Measurements from ENCODE around the gene BMPR1A. TPM values are rescaled to one million over a fixed set of nuclear protein-coding genes. Genes with fewer than 3 reads are reported as not detected.
"Not testable (repeated sequence)": the region's sequence is repeated elsewhere in the genome, so short reads cannot be mapped to it uniquely, and the experiment has no call there.

The BMPR1A gene
- total and polyA plus RNA-seq, 3 experiments from 2014 or later = 6.4 to 21.9 (median 20.9) TPM

DNA sequence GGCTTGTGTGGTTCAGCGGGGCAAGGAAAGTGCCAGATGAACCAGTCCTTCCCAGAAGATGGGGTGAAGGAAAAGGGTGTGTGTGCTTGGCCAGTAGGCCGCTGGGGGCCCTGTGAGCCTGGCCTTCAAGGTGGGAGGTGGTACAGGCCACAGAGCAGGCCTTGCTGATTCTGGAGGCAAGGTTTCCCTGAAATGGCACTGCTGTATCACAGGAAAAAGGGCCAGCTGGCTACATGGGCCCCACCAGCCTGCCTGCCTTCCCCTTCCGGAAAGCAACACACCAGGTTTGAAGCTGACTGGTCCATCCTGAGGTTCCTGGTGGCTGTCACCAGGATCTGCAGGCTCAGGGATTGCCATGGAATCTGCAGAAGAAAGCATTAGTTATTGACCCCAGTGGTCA, 188.5 kb downstream of the BMPR1A start:
- no peak for DNase-seq
- Histone ChIP-seq H3K9me3 (ENCODE audit: low read length) (no peaks in the 10 kb centered on the region), H3K36me3 (ENCODE audit: insufficient read depth, low read length) (no peaks in the 10 kb centered on the region), H3K4me1 (ENCODE audit: insufficient read depth, low read length) (peaks cover 6% of the 10 kb centered on the region), H3K27ac (ENCODE audit: low read depth, low read length) (no peak overlapping the region), H3K27me3 (ENCODE audit: insufficient read depth, low read length, poor library complexity, severe bottlenecking) (no peaks in the 10 kb centered on the region), H3K4me3 (ENCODE audit: low read length) (no peak overlapping the region)
- no peak overlapping the region for H3K4me3 Mint-ChIP-seq
- H3K27ac Mint-ChIP-seq = no peak overlapping the region
- H3K9me3 Mint-ChIP-seq = no peaks in the 10 kb centered on the region
- H3K36me3 Mint-ChIP-seq = peaks cover 0 to 2% (median 0%) of the 10 kb centered on the region in 3 donors
- peaks cover 4 to 6% of the 10 kb centered on the region in 2 donors for H3K27me3 Mint-ChIP-seq
- POLR2A ChIA-PET = no interaction called here
- CTCF ChIA-PET = no interaction called here
- peaks cover 0 to 7% (median 3%) of the 10 kb centered on the region in 3 donors for H3K4me1 Mint-ChIP-seq

DNA sequence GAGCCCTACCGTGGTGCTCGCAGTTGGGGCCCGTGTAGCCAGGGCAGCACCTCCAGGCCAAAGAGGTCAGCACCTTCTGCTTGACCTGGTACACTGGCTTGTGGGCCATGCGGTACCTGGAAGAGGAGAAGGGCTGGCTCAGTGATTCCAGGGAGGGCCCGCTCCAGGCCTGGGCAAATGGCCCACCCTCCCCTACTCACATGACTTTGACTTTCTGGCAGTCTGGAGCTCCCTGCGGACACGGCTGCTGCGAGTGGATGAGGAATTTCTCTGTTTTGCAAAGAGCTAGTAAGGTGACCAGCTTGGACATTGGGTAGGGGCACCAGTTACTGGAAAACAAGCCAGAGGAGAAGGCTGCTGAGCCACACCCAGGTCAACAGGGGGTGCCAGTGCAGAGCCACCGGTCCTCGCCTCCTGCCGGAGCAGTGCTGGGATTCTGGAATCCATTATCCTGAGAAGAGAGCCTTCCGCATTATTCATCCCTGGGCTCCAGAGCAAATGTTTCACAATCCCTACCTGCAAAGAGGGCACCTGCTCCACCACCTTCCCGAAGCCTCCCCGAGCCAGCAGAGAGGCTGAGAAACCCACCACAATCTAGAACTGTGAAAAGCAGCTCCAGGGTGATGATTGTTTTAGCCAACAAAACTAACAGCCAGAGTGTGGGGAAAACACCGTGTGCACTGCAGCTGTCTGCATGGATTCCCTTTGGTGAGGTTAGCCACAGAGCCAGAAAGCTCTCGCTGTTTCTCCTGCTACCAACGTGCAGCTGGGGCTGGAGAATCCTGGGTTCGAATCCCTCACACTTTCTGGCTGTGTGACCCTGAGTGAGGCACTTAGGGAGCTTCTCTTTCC, 189.2 kb downstream of the BMPR1A start:
- no peak overlapping the region for H3K27ac Mint-ChIP-seq
- CTCF ChIA-PET = interaction anchor here (0.9 to 1.1 kb wide), 2 partner anchors 7 to 24 kb away, joined by 3 to 6 read pairs; no protein-coding TSS in a partner anchor
- POLR2A ChIA-PET = no interaction called here
- peaks cover 4 to 6% of the 10 kb centered on the region in 2 donors for H3K27me3 Mint-ChIP-seq
- H3K36me3 Mint-ChIP-seq = peaks cover 0 to 4% (median 3%) of the 10 kb centered on the region in 3 donors
- no peaks in the 10 kb centered on the region for H3K9me3 Mint-ChIP-seq
- Histone ChIP-seq H3K27me3 (ENCODE audit: insufficient read depth, low read length, poor library complexity, severe bottlenecking) (no peaks in the 10 kb centered on the region), H3K9me3 (ENCODE audit: low read length) (no peaks in the 10 kb centered on the region), H3K36me3 (ENCODE audit: insufficient read depth, low read length) (no peaks in the 10 kb centered on the region), H3K27ac (ENCODE audit: low read depth, low read length) (no peak overlapping the region), H3K4me3 (ENCODE audit: low read length) (no peak overlapping the region), H3K4me1 (ENCODE audit: insufficient read depth, low read length) (peaks cover 9% of the 10 kb centered on the region)
- H3K4me1 Mint-ChIP-seq = peaks cover 6 to 11% (median 8%) of the 10 kb centered on the region in 3 donors
- peak in 1 of 5 donors; percentile 28 for DNase-seq
- H3K4me3 Mint-ChIP-seq = no peak overlapping the region

DNA sequence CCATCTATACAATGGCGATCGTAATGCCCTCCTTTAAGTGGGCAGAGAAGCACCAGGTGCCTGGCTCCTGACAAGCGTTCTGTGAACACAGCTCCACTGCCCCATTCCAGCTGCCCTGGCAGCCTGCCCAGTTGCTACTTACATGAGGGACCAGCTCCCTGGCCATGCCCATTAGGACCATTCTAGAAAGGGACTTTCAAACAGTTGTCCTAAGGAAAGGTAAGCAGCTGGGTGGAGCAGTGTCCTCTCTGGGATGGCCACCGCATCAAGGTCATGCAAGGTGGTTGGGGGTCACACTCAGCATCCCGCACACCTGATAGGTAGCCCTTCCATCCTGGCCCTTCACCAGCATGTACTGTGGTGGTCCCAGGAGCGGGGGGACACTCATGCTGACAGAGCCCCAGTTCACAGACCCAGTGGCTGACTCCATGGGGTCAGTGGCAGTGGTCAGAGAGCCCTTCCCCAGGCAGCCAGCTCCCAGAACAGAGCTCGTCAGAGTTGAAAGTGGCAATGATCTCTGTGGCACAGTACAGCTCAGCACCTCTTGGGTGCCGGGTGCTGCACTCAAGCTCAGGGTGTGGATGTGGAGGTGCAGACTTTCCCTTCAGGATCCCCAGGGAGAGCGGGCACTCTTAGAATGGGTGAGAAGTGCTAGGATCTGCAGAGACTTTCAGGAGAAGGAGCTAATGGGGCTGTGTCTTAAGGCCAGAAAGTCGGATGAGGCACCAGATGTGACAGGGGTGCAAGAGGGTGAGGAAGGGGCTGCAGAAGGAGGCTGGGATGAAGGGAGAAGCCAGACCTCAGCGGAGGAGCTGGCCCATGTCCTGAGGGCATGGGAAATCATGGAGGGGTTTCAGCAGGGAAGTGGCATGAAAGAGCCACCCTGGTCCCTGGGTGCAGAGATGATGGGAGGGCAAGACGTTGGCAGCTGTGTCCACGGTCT, 190.1 kb downstream of the BMPR1A start:
- POLR2A ChIA-PET = no interaction called here
- CTCF ChIA-PET = interaction anchor here (0.9 to 1.2 kb wide), 3 partner anchors 8 to 23 kb away, joined by 3 to 6 read pairs (median 3); no protein-coding TSS in a partner anchor
- H3K9me3 ChIP-seq (ENCODE audit: low read length) = no peaks in the 10 kb centered on the region
- H3K4me3 ChIP-seq (ENCODE audit: low read length) = no peak overlapping the region
- no peaks in the 10 kb centered on the region for H3K27me3 ChIP-seq (ENCODE audit: insufficient read depth, low read length, poor library complexity, severe bottlenecking)
- H3K27ac ChIP-seq (ENCODE audit: low read depth, low read length) = no peak overlapping the region
- Mint-ChIP-seq H3K27ac (peak overlapping the region in 1 of 8 donors; percentile 2), H3K36me3 (peaks cover 0 to 4% (median 4%) of the 10 kb centered on the region in 3 donors), H3K9me3 (peaks cover 0 to under 1% (median 0%) of the 10 kb centered on the region in 5 donors), H3K27me3 (peaks cover 4 to 6% of the 10 kb centered on the region in 2 donors), H3K4me3 (no peak overlapping the region), H3K4me1 (peaks cover 8 to 13% (median 13%) of the 10 kb centered on the region in 3 donors)
- DNase-seq = no peak
- H3K4me1 ChIP-seq (ENCODE audit: insufficient read depth, low read length) = peaks cover 17% of the 10 kb centered on the region
- no peaks in the 10 kb centered on the region for H3K36me3 ChIP-seq (ENCODE audit: insufficient read depth, low read length)

DNA sequence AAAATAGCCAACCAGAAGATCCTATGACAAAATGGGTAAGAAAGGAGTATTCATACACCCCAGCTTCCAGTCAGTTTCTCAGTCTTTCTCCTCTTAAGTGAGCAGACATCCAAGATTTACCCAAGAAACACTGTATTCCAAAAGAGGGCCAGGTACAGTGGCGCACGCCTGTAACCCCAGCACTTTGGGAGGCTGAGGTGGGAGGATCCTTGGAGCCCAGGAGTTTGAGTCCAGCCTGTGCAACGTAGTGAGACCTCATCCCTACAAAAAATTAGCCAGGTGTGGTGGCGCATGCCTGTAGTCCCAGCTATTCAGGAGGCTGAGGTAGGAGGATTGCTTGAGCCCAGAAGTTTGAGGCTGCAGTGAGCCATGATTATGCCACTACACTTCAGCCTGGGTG, 191.4 kb downstream of the BMPR1A start:
- Mint-ChIP-seq H3K36me3 (peaks cover 0 to 15% (median 4%) of the 10 kb centered on the region in 3 donors), H3K9me3 (peaks cover 8 to 12% (median 10%) of the 10 kb centered on the region in 5 donors), H3K4me1 (peaks cover 8 to 13% (median 13%) of the 10 kb centered on the region in 3 donors)
- H3K4me3 Mint-ChIP-seq; POLR2A ChIA-PET; H3K9me3 ChIP-seq (ENCODE audit: low read length); H3K27ac ChIP-seq (ENCODE audit: low read depth, low read length); H3K4me3 ChIP-seq (ENCODE audit: low read length); H3K27me3 Mint-ChIP-seq; H3K27me3 ChIP-seq (ENCODE audit: insufficient read depth, low read length, poor library complexity, severe bottlenecking); H3K27ac Mint-ChIP-seq; DNase-seq; H3K36me3 ChIP-seq (ENCODE audit: insufficient read depth, low read length): not testable (repeated sequence)
- H3K4me1 ChIP-seq (ENCODE audit: insufficient read depth, low read length) = peaks cover 17% of the 10 kb centered on the region
- CTCF ChIA-PET = interaction anchor here (1.2 kb wide), 1 partner anchor 19 kb away, joined by 3 read pairs; no protein-coding TSS in a partner anchor

- H3K27me3 ChIP-seq (ENCODE audit: insufficient read depth, low read length, poor library complexity, severe bottlenecking) = no peaks in the 10 kb centered on the region
- no peaks in the 10 kb centered on the region for H3K36me3 ChIP-seq (ENCODE audit: insufficient read depth, low read length)
- H3K4me1 Mint-ChIP-seq = peaks cover 8 to 13% (median 12%) of the 10 kb centered on the region in 3 donors
- H3K27me3 Mint-ChIP-seq = peaks cover 4 to 6% of the 10 kb centered on the region in 2 donors
- no peaks in the 10 kb centered on the region for H3K9me3 ChIP-seq (ENCODE audit: low read length)
- peak overlapping the region in 4 of 7 donors; percentile 1 to 75 (median 42) for H3K4me3 Mint-ChIP-seq
- H3K27ac Mint-ChIP-seq = peak overlapping the region; percentile 25 to 90 (median 66)
- H3K27ac ChIP-seq (ENCODE audit: low read depth, low read length) = no peak overlapping the region
- ChIA-PET CTCF (interaction anchor here (1.1 to 2.5 kb wide), 3 partner anchors 8 to 13 kb away, joined by 4 to 7 read pairs (median 4); no protein-coding TSS in a partner anchor), POLR2A (no interaction called here)
- H3K4me3 ChIP-seq (ENCODE audit: low read length) = peak overlapping the region; percentile 25
- DNase-seq = no peak
- H3K9me3 Mint-ChIP-seq = peaks cover 9 to 14% (median 12%) of the 10 kb centered on the region in 5 donors
- peaks cover 0 to 15% (median 4%) of the 10 kb centered on the region in 3 donors for H3K36me3 Mint-ChIP-seq
- H3K4me1 ChIP-seq (ENCODE audit: insufficient read depth, low read length) = peaks cover 17% of the 10 kb centered on the region
Measured at GRCh38 chr10:86950349-86950748, 193.9 kb downstream of the BMPR1A start.

DNA sequence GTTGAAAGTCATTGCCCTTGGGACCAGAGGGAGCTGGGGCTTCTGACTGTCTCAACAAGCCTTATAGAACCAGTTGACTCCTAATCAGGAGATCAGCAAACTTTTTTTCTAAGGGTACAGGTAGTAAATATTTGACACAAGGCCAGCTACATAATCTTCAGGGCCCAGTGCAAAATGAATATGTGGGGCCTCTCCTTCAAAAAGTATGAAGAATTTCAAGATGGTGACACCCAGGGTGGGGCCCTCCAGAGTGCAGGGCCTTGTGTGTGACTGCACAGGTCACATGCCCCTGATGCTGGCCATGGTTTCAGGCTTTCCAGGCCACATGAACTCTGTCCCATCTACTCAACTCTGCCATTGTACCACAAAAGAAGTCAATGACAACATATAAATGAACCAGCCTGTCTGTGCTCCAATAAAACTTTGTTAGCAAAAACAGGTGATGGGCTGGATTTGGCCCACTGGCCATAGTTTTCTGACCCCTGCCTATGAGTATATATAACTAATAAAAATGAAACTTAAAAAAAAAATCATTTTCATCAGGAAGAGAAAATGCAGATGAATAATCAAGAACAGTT, 194.9 kb downstream of the BMPR1A start:
- peaks cover 0 to 15% (median 4%) of the 10 kb centered on the region in 3 donors for H3K36me3 Mint-ChIP-seq
- Histone ChIP-seq H3K4me1 (ENCODE audit: insufficient read depth, low read length) (peaks cover 17% of the 10 kb centered on the region), H3K27ac (ENCODE audit: low read depth, low read length) (no peak overlapping the region), H3K27me3 (ENCODE audit: insufficient read depth, low read length, poor library complexity, severe bottlenecking) (no peaks in the 10 kb centered on the region), H3K4me3 (ENCODE audit: low read length) (no peak overlapping the region), H3K36me3 (ENCODE audit: insufficient read depth, low read length) (no peaks in the 10 kb centered on the region), H3K9me3 (ENCODE audit: low read length) (no peaks in the 10 kb centered on the region)
- H3K27me3 Mint-ChIP-seq = peaks cover 4 to 6% of the 10 kb centered on the region in 2 donors
- peaks cover 9 to 14% (median 12%) of the 10 kb centered on the region in 5 donors for H3K9me3 Mint-ChIP-seq
- H3K27ac Mint-ChIP-seq = peak overlapping the region in 2 of 8 donors; percentile 46 to 90
- no peak for DNase-seq
- ChIA-PET POLR2A (no interaction called here), CTCF (interaction anchor here (1.1 to 2.5 kb wide), 4 partner anchors 9 to 16 kb away, joined by 4 to 7 read pairs (median 4); no protein-coding TSS in a partner anchor)
- H3K4me1 Mint-ChIP-seq = peaks cover 8 to 13% (median 12%) of the 10 kb centered on the region in 3 donors
- no peak overlapping the region for H3K4me3 Mint-ChIP-seq

GRCh38 chr10:86952106-86952505, 195.7 kb downstream of the BMPR1A start:
- peaks cover 0 to 2% of the 10 kb centered on the region in 2 donors for H3K27me3 Mint-ChIP-seq
- Histone ChIP-seq H3K27ac (ENCODE audit: low read depth, low read length) (no peak overlapping the region), H3K36me3 (ENCODE audit: insufficient read depth, low read length) (no peaks in the 10 kb centered on the region), H3K4me3 (ENCODE audit: low read length) (no peak overlapping the region), H3K4me1 (ENCODE audit: insufficient read depth, low read length) (peaks cover 17% of the 10 kb centered on the region), H3K9me3 (ENCODE audit: low read length) (no peaks in the 10 kb centered on the region), H3K27me3 (ENCODE audit: insufficient read depth, low read length, poor library complexity, severe bottlenecking) (no peaks in the 10 kb centered on the region)
- H3K4me1 Mint-ChIP-seq = peaks cover 8 to 13% (median 12%) of the 10 kb centered on the region in 3 donors
- ChIA-PET CTCF (interaction anchor here (1.0 to 2.5 kb wide), 4 partner anchors 11 to 15 kb away, joined by 3 to 7 read pairs (median 4); no protein-coding TSS in a partner anchor), POLR2A (no interaction called here)
- no peak overlapping the region for H3K4me3 Mint-ChIP-seq
- H3K27ac Mint-ChIP-seq = peak overlapping the region in 2 of 8 donors; percentile 45 to 61
- peaks cover 9 to 14% (median 12%) of the 10 kb centered on the region in 5 donors for H3K9me3 Mint-ChIP-seq
- no peak for DNase-seq
- H3K36me3 Mint-ChIP-seq = peaks cover 0 to 15% (median 2%) of the 10 kb centered on the region in 3 donors

Measured in CD8-positive, alpha-beta memory T cell (primary cell).